Measurements from ENCODE around the gene AGRN. TPM values are rescaled to one million over a fixed set of nuclear protein-coding genes. Genes with fewer than 3 reads are reported as not detected.
"Not testable (repeated sequence)": the region's sequence is repeated elsewhere in the genome, so short reads cannot be mapped to it uniquely, and the experiment has no call there.

AGRN gene
- total RNA-seq, 1 experiment from 2014 or later, result 246 TPM

DNA sequence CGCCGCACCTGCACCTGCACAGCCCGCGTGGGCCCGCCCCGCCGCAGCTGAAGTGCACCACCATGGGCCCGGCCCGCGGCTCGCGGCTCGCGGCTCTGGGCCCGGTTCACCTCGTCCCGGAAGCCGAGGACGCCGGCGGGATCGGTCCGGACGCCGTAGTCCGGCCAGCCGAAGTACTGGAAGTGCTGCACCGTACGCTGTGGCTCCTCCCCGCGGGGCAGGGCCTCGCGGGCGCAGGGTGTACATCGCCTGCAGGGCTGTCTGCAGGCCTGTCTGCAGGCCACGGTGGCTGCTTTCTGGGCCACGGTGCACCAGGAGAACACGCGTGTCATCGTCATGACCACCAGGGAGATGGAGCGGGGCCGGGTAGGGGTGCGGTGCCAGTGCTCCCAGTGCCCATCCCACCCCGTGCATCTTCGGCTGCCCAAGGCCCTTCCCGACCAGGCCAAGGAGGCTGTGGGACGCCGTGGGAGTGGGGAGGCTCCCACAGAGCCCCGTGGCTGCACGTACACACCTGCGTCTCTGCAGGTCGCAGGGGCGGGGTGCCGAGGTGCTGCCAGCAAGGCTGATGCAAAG is 47.5 kb downstream of the AGRN start:
- DNase-seq (ENCODE audit: low read depth), result no peak
- in situ Hi-C loops (cut with HindIII; ENCODE audit: low pct_unique_long_range_greater_than_20kb, low sequenced_read_pairs), result no loop called here

DNA sequence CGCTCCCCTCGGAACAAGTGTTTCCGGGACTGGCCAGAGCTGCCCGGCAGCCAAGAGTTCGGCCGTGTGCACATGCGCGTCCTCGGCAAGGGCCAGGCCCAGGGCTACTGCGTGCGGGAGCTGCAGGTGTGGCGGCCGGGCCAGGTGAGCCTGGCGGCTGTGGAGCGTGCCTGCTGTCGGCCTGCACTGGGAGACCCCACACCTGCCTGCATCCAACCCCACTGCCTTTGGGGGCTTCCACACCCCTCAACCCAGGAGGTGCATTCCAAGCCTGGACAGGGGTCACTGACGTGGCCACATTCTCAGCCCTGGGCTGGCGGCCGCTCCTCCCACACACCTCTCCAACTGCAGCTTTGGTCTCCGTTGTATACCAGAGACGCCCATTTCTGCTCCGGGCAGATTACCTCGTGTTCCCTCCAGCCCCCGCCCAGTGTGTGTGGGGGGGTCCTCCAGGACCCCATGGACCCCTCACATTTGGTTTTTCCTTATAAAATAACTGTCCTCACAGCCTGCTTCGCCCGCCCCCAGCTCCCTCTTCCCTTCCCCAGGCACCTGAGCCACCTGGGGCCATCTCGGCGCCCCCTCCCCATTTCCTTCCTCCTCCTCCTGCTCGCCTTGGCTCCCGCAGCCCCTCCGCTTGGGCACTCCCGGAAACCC is 48.1 kb downstream of the AGRN start:
- no peak for DNase-seq (ENCODE audit: low read depth)
- in situ Hi-C loops (cut with HindIII; ENCODE audit: low pct_unique_long_range_greater_than_20kb, low sequenced_read_pairs), result no loop called here

DNA sequence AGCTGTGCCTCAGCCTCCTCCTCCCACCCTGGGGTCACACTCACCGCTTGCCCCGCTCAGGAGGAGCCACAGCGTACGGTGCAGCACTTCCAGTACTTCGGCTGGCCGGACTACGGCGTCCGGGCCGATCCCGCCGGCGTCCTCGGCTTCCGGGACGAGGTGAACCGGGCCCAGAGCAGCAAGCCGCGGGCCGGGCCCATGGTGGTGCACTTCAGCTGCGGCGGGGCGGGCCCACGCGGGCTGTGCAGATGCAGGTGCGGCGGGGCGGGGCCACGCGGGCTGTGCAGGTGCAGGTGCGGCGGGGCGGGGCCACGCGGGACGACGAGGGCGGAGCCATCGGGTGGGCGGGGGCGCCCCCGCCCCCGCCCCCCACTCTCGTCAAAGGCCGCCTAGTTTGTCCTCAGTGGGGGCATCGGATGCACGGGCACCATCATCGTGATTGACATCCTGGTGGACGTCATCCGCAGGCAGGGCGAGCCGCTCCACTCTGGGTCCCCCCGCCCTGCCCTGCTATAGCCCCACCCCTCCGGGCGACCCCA is 48.7 kb downstream of the AGRN start:
- DNase-seq (ENCODE audit: low read depth), result peak; percentile 23
- in situ Hi-C loops (cut with HindIII; ENCODE audit: low pct_unique_long_range_greater_than_20kb, low sequenced_read_pairs), result no loop called here

DNA sequence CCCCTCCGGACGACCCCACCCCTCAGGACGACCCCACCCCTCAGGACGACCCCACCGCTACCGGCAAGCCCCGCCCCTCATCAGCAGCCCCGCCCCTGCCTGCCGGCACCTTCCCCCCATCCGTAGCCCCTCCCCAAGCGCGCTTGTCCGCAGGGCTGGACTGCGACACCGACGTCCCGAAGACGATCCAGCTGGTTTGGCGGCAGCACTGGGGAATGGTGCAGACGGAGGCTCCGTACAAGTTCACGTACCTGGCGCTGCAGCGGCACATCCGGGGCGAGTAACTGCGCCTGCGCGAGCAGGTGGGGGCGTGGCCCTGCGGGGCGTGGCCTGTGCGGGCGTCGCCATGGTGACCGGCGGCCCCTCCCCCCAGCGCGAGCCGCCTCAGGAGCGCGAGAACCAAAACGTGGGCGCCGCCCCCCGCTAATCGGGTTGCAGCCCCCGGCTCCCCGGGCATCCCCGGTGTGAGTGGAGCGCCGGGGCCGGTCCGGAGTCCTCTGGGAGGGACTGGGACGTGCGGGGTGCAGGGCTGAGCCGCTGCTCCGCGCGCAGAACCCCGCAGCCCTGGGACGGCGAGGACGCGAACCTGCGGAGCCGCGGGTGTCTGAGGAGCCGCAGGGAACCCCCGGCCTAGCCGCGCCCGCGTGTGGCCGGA is 49.3 kb downstream of the AGRN start:
- DNase-seq (ENCODE audit: low read depth), result peak; percentile 89
- in situ Hi-C loops (cut with HindIII; ENCODE audit: low pct_unique_long_range_greater_than_20kb, low sequenced_read_pairs), result no loop called here

DNA sequence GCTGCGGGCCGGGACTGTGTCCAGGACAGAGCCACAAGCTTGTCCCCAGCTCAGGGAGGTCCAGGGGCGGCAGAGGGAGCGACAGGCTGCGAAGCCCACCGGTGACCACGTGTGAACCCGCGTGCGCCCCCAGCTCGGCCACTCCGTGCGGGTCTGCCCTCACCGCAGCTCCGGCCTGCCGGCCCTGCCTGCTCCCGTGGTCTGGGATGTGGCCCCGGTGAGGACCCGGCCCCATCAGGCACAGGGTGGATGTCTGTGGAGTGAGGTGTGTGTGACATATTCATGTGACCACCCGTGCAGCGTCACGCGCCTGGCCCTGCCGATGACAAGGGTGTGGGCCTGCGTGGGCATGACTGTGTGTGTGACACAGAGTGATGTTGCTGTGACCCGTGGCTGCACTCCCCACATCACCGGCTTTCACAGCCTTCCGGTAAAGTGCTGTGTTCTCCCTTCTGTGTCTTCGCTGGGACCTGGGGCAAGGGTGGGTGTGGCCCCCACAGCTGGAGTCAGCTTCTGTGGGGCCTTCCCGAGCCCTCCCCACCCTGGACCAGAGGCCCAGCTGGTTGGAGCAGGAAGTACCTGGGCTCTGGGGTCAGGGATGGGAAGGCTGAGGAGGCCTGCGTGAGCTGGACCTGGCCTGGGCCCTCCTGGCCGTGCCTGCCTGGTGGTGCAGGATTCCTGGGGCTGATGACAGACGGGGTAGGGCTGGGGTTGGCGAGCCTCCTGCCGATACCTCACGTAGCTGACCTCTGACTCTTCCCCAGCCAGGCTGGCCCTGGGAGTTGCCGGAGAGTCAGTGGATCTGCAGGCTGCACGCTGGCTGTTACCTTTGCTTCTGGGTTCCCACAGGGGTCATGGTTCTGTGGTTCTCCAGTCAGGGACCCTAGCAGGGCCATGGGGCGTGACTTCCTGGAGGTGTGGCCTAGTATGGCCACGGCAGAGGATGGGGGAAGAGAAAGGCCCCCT is 50.1 kb downstream of the AGRN start:
- peak; percentile 42 for DNase-seq (ENCODE audit: low read depth)
- in situ Hi-C loops (cut with HindIII; ENCODE audit: low pct_unique_long_range_greater_than_20kb, low sequenced_read_pairs), result no loop called here

DNA sequence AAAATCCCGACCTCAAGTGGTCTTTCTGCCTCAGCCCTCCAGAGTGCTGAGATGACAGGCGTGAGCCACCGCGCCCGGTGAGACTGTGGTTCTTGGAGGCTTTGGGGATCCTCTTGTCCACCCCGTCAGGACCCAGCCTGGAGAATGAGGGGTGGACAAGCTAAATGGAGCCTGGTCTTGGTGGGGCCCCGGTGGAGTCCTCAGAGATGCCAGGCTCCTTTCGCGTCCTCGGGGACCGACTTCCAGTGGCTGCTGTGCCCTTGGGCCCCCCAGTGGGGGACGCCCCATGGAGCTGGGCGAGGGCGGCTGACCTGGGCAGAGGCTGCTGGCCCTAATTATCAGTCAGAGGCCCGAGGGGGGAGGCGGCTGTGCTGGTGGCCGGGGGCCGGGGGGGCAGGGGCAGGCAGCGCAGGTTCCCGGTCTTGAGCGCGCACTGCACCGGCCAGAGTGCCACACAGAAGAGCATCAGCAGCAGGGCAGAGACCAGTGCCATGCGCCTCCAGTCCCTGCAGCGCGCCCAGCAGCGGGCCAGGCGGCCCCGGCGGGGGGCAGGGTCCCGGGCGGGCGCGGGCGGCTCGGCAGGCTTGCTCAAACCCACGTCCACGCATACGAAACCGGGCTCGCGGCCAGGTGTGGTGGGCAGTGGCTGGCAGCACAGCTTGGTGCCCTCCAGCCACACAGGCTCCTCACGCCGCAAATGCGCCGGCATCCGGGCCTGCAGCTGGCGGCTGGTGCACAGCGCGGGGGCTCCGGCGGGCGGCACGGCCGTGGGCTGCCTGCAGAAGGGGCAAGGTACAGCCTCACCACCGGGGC is 51.8 kb downstream of the AGRN start:
- in situ Hi-C loops (cut with HindIII; ENCODE audit: low pct_unique_long_range_greater_than_20kb, low sequenced_read_pairs), result no loop called here

DNA sequence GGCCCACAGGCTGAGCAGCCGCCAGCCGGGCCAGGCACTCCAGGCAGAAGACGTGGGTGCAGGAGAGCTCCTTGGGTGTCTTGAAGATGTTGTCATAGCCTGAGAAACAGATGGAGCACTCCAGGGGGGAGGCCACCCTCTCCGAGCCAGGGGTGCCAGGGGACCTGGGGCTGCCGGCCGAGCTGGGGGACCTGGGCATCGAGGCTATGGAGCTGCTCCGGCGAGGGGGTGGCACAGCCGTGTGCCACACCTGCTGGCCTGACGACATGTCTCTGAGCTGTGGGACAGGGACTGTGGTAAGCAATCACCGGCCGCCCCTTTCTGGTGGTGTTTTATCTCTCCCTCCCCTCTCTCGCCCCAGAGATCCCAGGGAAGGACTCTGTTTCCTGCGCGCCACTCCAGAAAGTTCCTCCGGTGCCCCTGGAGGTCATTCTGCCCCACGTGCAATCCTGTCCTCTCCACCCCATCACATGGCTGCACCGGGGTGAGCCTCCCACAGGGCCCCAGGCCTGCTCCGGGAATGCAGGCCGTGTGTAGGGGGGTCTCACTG is 52.5 kb downstream of the AGRN start:
- in situ Hi-C loops (cut with HindIII; ENCODE audit: low pct_unique_long_range_greater_than_20kb, low sequenced_read_pairs), result no loop called here
- no peak for DNase-seq (ENCODE audit: low read depth)

More for the DNA sequence above, 51.8 kb downstream of the AGRN start:
- DNase-seq (ENCODE audit: low read depth), result no peak

DNA sequence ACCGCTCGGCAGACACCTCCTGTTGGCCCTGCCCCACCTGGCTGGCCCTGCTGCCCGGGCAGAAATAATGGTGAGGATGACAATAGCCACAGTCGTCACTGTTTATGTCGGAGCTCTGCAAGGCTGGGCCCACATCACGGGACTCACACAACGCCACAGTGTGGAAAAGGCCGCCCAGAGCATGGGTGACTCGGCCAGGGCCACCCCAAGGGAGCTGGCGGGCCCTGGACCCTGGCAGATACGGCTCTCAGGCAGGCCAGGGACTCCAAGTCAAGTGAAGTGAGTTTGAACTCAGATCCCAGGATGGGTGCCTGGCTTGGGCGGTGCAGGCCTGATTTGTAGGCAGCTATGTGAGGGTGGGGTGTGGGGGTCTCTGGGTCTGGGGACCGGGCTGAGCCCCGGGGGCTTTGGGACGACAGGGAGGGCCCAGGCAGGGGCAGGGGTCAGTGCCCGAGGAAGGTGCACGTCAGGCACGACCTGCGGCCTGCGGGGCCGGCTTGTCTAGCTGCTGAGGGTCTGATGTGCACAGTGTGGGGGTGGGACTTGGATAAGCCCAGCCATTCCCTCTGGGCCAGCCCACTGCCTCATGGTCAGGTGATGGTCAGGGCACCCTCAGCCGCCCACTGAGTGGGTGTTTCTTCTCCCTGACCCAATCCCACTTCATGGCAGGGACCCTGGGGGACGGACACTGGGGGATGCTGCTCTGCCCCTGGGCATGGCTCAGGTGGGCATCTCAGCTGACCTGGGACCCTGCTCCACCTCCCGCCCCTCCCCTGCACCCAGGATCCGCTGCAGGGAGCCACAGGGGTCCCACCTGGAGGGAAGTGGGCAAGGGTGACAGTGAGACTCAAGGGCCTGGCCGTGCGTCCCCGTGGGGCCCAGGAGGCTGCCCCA is 53.2 kb downstream of the AGRN start:
- no peak for DNase-seq (ENCODE audit: low read depth)
- in situ Hi-C loops (cut with HindIII; ENCODE audit: low pct_unique_long_range_greater_than_20kb, low sequenced_read_pairs), result no loop called here

DNA sequence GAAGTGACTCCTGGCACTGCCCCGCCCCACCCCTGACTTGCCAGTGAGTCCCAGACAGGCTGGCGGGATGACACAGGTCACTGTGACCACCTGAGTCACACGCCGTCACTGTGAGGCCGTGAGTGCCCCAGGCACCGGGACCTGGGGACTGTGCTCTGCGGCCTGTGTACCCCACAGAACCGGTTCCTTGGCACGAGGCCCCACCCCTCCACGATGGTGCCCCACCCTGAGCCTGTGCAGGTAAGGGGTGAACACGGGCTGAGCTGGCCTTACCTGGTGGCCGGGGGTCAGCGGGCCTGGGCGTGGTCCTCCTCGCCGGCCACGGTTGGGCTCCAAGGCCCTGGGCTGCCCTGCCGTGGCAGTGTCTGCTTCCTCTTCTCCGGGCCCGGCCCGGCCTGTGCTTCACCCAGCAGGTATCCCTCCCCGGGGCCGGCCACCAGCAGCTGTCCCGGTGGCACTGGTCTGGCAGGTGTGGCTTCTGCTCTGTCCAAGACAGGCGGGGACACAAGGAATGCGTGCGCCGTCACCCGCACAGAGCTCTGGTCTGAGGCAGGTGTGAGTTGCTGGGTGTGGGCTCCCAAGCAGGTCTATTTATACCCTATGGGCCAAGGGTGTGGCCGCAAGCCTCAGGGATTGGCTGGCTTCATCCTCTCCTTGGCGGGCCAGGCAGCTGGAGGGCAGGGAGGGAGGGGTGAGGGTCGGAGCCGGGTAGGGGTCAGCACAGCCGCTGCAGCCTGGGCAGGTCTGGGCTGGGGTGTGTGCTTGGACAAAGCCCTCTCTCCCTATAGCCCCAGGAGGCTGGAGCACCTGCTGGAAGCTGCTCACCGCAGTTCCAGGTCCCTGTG is 54.0 kb downstream of the AGRN start, which contains the start of gene RNF223:
Gene RNF223 (minus strand): TSS at position 564 of the 845 bp plus-strand sequence. CDS start 1,740 bp downstream, outside the sequence.
- DNase-seq (ENCODE audit: low read depth), result no peak
- in situ Hi-C loops (cut with HindIII; ENCODE audit: low pct_unique_long_range_greater_than_20kb, low sequenced_read_pairs), result no loop called here

DNA sequence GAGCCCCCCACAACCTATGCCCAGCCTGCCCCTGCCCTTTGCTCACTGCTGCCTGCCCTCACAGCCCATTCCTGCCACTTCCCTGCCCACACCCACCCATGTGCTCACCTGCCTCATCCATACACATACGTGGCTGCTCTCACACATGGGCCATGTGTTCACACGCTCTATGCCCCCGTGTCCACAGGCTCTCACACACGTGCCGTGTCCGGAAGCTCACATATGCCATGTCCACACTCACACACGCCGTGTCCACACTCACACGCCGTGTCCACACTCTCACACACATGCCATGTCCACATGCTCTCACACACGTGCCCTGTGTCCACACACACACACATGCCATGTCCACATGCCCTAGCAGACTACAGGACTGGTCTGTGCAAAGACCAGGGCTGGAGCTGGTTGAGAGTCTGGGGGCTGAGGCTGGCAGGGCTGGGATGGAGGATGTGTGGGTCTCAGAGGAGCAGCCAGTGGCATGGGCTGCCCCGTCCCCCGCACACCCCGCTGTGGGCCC is 54.8 kb downstream of the AGRN start:
- in situ Hi-C loops (cut with HindIII; ENCODE audit: low pct_unique_long_range_greater_than_20kb, low sequenced_read_pairs), result no loop called here
- no peak for DNase-seq (ENCODE audit: low read depth)

DNA sequence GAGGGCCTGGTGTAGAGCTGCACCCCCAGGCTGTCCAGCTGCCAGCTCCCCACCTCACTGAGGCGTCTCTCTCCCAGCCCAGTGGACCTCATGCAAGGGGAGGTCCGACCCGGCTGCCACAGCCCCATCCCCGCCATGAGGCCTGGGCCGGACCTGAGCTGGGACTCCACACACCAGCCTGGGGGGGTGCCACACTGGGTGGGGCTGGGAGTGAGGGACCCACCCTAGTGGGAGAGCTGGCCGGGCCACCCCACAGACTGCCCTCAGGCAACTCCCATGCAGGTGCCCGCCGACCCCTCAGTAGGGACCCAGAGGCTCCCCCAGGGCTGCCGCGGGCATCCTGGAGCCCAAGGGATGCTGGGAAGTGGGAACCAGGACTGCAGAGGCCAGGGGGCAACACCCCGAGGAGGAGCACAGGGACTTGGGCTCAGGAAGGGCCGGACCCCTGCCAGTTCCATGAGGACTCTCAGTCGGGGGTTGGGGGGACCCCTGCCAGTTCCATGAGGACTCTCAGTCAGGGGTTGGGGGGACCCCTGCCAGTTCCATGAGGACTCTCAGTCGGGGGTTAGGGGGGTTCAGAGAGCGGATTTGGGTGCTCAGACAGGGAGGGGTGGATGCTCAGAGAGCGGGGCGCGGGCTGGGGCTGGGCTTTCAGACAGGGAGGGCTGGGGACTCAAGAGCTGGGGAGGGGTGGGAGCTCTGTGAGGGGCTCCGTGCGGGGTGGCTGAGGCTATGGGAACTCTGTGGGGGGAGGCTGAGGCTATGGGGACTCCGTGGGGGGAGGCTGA is 55.4 kb downstream of the AGRN start:
- in situ Hi-C loops (cut with HindIII; ENCODE audit: low pct_unique_long_range_greater_than_20kb, low sequenced_read_pairs), result no loop called here
- no peak for DNase-seq (ENCODE audit: low read depth)

DNA sequence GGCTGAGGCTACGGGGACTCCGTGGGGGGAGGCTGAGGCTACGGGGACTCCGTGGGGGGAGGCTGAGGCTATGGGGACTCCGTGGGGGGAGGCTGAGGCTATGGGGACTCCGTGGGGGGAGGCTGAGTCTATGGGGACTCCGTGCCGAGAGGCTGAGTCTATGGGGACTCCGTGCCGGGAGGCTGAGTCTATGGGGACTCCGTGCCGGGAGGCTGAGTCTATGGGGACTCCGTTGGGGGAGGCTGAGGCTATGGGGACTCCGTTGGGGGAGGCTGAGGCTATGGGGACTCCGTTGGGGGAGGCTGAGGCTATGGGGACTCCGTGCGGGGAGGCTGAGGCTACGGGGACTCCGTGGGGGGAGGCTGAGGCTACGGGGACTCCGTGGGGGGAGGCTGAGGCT is 57.5 kb downstream of the AGRN start:
- in situ Hi-C loops (cut with HindIII; ENCODE audit: low pct_unique_long_range_greater_than_20kb, low sequenced_read_pairs); DNase-seq (ENCODE audit: low read depth): not testable (repeated sequence)

DNA sequence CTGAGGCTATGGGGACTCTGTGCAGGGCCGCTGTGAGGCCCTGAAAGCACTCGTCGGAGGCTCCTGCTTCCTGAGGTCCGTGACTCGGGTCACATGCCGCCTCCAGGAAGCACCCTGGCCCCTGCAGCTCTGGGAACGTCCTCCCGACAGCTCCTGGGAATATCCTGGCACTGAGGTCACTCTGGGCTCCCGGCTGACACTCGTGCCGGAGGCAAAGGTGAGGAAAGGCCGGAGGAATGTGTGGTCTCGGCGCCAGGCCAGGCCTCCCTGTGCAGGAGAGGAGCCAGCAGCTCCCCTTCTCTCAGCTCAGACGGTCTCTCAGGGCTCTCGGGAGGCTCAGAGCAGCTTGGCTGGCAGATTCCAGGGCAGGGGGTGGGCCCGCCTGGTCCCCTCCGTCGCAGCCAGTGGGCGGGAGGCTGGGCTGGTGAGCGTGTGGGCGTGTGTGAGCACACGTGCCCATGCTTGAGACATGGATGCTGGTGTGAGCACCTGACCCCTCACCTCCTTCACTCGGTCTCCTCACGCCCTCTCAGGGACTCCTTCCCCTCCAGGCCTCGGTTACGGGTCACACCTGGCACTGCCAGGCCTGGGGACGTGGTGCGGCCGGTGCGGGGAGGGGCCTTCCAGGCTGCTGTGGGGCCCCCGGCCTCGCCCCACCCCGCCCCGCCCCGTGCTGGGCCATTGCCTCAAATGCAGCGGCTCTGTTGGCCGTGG is 59.6 kb downstream of the AGRN start:
- in situ Hi-C loops (cut with HindIII; ENCODE audit: low pct_unique_long_range_greater_than_20kb, low sequenced_read_pairs), result no loop called here
- peak; percentile 97 for DNase-seq (ENCODE audit: low read depth)

DNA sequence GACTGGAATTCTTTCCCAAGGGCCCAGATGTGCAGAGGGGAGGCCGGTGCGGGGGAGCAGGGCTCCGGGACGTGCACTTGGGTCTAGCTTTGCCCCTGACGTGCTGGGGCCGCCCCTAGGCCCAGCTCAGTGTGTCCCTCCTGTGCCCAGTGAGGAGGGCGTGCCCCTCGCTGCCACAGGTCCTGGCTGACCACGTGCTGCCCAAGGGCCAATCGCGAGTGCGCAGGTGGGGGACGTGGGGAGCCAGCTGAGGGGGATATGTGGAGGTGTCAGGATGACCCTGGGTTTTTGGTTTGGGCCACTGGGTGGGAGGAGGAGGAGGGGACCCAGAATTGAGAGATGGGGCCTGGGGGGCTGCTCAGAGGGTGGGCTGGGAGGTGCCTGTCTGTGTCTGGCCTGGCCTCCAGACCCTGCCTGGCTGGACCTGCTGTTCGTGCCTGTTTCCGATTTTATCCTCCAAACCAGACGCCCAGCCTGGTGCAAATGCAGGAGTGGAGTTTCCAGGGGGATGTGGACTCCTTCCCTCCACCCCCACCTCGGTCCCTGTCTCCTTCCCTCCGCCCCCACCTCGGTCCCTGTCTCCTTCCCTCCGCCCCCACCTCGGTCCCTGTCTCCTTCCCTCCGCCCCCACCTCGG is 60.3 kb downstream of the AGRN start:
- DNase-seq (ENCODE audit: low read depth), result peak; percentile 83
- in situ Hi-C loops (cut with HindIII; ENCODE audit: low pct_unique_long_range_greater_than_20kb, low sequenced_read_pairs), result no loop called here

All from Caki2 (cell line).